Sigmoid colon (tissue), 4 donors: Measurements from ENCODE around the gene TRIM6.
"Not testable (repeated sequence)": the region's sequence is repeated elsewhere in the genome, so short reads cannot be mapped to it uniquely, and the experiment has no call there.

ENCODE experiments used
- CTCF ChIP-seq, 4 experiments: fragments of 450-650 bp in 3 of 4; fragments of 200-600 bp in 1 of 4; IDR thresholded peaks; one replicate each; pipeline ENCODE4 v1.5.1; 2016 to 2019; ENCODE audit warnings: antibody characterized with exemption in 4 of 4, mild to moderate bottlenecking in 3 of 4, moderate library complexity in 2 of 4
- EP300 ChIP-seq, 4 donors: sonication (generic); formaldehyde crosslinking; IDR thresholded peaks; one replicate each; pipeline ENCODE4 v1.6.1; 2017; ENCODE audit warnings: antibody characterized with exemption in 4 of 4
- POLR2A ChIP-seq, 2 donors: fragments of 450-650 bp; IDR thresholded peaks; one replicate each; pipeline ENCODE4 v1.6.1; 2016; ENCODE audit warnings: antibody characterized with exemption in 2 of 2, mild to moderate bottlenecking in 2 of 2, moderate library complexity in 2 of 2

DNA sequence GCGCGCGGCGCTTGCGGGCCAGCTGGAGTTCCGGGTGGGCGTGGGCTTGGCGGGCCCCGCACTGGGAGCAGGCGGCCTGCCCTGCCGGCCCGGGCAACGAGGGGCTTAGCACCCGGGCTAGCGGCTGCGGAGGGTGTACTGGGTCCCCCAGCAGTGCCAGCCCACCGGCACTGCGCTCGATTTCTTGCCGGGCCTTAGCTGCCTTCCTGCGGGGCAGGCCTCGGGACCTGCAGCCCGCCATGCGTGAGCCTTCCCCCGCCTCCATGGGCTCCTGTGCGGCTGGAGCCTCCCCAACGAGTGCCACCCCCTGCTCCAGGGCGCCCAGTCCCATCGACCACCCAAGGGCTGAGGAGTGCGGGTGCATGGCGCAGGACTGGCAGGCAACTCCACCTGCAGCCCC is 6.5 kb upstream of the TRIM6 start:
- TF ChIP-seq CTCF, POLR2A, EP300 (IDR thresholded peaks at IDR 0.05): not testable (repeated sequence)
